ENCODE results near the gene POU2AF2. TPM values are rescaled to one million over a fixed set of nuclear protein-coding genes. Genes with fewer than 3 reads are reported as not detected.

POU2AF2 gene
- total RNA-seq, 1 experiment from 2014 or later, result not detected

DNA sequence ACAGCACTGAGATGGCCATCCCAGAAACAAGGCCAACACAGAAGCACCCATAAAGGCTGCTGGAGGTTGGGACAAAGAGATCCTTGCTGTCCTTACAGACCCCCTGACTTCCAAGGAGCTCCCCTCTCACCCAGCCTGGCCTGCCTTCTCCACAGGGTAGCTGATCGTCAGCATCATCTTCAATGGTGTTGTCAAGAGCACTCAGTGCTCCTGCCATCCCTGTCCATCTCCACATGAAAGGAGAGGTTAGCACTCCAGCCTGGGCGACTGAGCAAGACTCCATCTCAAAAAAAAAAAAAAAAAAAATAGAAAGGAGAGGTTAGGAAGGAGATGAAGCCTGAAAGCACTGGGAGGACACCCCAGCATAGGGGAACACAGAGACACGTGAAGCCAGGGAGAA, 50.7 kb downstream of the POU2AF2 start:
- peaks cover 16% of the 10 kb centered on the region for H3K4me1 ChIP-seq (replicated peaks; ENCODE audit: insufficient read depth)
- H3K27ac ChIP-seq, result no peak overlapping the region
- no peaks in the 10 kb centered on the region for H3K79me2 ChIP-seq (ENCODE audit: low read depth)
- no peaks in the 10 kb centered on the region for H3K9me3 ChIP-seq (ENCODE audit: insufficient read depth, low read depth)
- H3K27me3 ChIP-seq (ENCODE audit: insufficient read depth, low read depth), result no peaks in the 10 kb centered on the region
- no peaks in the 10 kb centered on the region for H3F3A ChIP-seq (ENCODE audit: insufficient read depth, low read depth)
- no peak overlapping the region for H3K4me2 ChIP-seq
- TF ChIP-seq, protein P1, sequence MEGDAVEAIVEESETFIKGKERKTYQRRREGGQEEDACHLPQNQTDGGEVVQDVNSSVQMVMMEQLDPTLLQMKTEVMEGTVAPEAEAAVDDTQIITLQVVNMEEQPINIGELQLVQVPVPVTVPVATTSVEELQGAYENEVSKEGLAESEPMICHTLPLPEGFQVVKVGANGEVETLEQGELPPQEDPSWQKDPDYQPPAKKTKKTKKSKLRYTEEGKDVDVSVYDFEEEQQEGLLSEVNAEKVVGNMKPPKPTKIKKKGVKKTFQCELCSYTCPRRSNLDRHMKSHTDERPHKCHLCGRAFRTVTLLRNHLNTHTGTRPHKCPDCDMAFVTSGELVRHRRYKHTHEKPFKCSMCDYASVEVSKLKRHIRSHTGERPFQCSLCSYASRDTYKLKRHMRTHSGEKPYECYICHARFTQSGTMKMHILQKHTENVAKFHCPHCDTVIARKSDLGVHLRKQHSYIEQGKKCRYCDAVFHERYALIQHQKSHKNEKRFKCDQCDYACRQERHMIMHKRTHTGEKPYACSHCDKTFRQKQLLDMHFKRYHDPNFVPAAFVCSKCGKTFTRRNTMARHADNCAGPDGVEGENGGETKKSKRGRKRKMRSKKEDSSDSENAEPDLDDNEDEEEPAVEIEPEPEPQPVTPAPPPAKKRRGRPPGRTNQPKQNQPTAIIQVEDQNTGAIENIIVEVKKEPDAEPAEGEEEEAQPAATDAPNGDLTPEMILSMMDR (conservative IDR thresholded peaks at IDR 0.05), result no peak
- TF ChIP-seq EZH2 (IDR thresholded peaks at IDR 0.05; ENCODE audit: low read depth), result no peak
- H4K20me1 ChIP-seq (ENCODE audit: insufficient read depth), result no peaks in the 10 kb centered on the region
- H3K36me3 ChIP-seq (ENCODE audit: low read depth), result no peaks in the 10 kb centered on the region
- no peaks in the 10 kb centered on the region for H3K9me2 ChIP-seq (ENCODE audit: insufficient read depth)
- DNase-seq, result no peak
- H2AFZ ChIP-seq, result no peak overlapping the region
- no peak overlapping the region for H3K4me3 ChIP-seq
- intact Hi-C loops (cut with micrococcal nuclease; ENCODE audit: unreplicated experiment), result no loop called here
- no TSS peak for BruUV-seq (replicated peaks)
- ChIA-PET CTCF (no interaction called here), POLR2A (ENCODE audit: unreplicated experiment) (no interaction called here)

DNA sequence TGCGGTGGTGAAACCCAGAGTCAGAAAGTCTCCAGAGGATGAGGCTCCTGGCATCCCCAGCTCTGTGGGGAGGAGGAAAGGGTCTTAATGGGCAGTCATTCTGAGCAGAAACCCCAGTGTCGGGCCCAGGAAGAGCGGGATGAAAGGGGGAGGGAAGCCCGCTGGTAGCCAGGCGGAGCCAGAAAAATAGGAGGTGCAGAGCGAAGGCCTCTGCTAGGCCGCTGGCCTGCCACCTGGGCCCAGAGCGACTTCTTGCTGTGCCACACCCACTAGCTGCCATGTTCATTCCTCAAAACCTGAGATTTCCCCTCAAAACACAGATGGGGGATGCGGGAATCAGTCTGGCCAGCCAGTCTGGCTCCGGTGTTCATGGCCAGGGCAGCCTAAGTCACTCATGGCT, 52.2 kb downstream of the POU2AF2 start:
- TF ChIP-seq EZH2 (IDR thresholded peaks at IDR 0.05; ENCODE audit: low read depth), result no peak
- TF ChIP-seq, protein P1 (conservative IDR thresholded peaks at IDR 0.05), result no peak
- POLR2A ChIA-PET (ENCODE audit: unreplicated experiment), result no interaction called here
- Histone ChIP-seq H3K79me2 (ENCODE audit: low read depth) (no peaks in the 10 kb centered on the region), H3K9me3 (ENCODE audit: insufficient read depth, low read depth) (no peaks in the 10 kb centered on the region), H4K20me1 (ENCODE audit: insufficient read depth) (no peaks in the 10 kb centered on the region), H3K36me3 (ENCODE audit: low read depth) (no peaks in the 10 kb centered on the region), H3K9me2 (ENCODE audit: insufficient read depth) (no peaks in the 10 kb centered on the region), H3F3A (ENCODE audit: insufficient read depth, low read depth) (peaks cover 7% of the 10 kb centered on the region; the same call in 1 of the 2 replicates), H3K4me3 (no peak overlapping the region), H3K4me2 (no peak overlapping the region), H3K27me3 (ENCODE audit: insufficient read depth, low read depth) (no peaks in the 10 kb centered on the region), H3K4me1 (replicated peaks; ENCODE audit: insufficient read depth) (peaks cover 25% of the 10 kb centered on the region), H2AFZ (no peak overlapping the region), H3K27ac (no peak overlapping the region)
- TSS peak; percentile 33 for BruUV-seq (replicated peaks)
- CTCF ChIA-PET, result no interaction called here
- intact Hi-C loops (cut with micrococcal nuclease; ENCODE audit: unreplicated experiment), result no loop called here
- DNase-seq, result no peak

DNA sequence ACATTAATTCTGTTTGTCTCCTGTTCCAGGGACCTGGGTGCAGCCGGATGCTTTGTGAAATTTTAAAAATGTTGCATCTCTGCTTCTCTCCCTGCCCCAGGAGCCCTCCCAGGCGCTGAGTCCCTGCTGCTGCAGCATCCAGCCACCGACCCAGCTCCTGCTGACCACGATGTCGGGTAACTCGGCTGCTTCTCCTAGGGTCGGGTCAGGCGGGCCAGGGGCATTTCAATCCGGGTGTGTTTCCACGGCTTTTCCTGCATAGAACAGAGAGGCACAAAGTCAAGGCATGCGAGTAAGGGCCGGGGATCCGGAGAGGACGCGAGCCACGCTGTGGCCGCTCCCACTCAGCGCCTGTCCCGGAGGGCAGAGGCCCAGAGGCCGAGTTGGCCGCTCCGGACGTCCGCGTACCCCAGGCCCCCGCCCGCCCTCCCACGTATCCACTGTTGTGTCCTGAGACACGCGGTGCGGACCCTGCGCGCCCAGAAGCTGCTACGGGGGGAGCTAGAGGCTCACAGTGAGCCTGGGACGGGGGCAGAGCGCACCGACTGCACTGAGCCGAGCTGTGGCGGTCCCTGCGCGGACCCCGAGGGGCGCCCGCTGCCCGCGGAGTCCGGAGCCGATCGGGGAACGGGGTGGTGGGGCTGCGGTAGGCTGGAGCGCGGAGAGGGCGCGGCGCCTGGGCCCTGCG, 53.0 kb downstream of the POU2AF2 start, which contains the start of gene POU2AF3:
POU2AF3 (plus strand) TSS at position 134 of the 688 bp plus-strand sequence; CDS start at position 170, 36 bp downstream.
- Histone ChIP-seq H3K4me3 (peak within 1 kb of the TSS; percentile 86), H3K27ac (no peak within 1 kb of the TSS; the same call in 1 of the 2 replicates), H4K20me1 (ENCODE audit: insufficient read depth) (no peaks in the 10 kb centered on the region), H3K27me3 (ENCODE audit: insufficient read depth, low read depth) (no peaks in the 10 kb centered on the region), H3K4me2 (peak within 1 kb of the TSS; percentile 76), H3K79me2 (ENCODE audit: low read depth) (no peaks in the 10 kb centered on the region), H3K9me2 (ENCODE audit: insufficient read depth) (no peaks in the 10 kb centered on the region), H3K4me1 (replicated peaks; ENCODE audit: insufficient read depth) (peaks cover 33% of the 10 kb centered on the region), H2AFZ (peak within 1 kb of the TSS; percentile 98), H3K9me3 (ENCODE audit: insufficient read depth, low read depth) (no peaks in the 10 kb centered on the region), H3K36me3 (ENCODE audit: low read depth) (no peaks in the 10 kb centered on the region), H3F3A (ENCODE audit: insufficient read depth, low read depth) (peaks cover 16% of the 10 kb centered on the region)
- CTCF ChIA-PET, result interaction anchor here (0.6 kb wide), 1 partner anchor 244 kb away, joined by 3 read pairs; no protein-coding TSS in a partner anchor
- BruUV-seq (replicated peaks), result no TSS peak
- POLR2A ChIA-PET (ENCODE audit: unreplicated experiment), result interaction anchor here (0.5 kb wide), 1 partner anchor 788 kb away, joined by 5 read pairs; the partner anchor contains the start of genes SDHD and TIMM8B
- intact Hi-C loops (cut with micrococcal nuclease; ENCODE audit: unreplicated experiment), result loop anchor here (1.0 kb wide), 2 partner anchors 30 to 125 kb away; no protein-coding TSS in a partner anchor
- DNase-seq, result no peak
- TF ChIP-seq EZH2 (IDR thresholded peaks at IDR 0.05; ENCODE audit: low read depth), result no peak
- TF ChIP-seq, protein P1 (conservative IDR thresholded peaks at IDR 0.05), result no peak
